Dendritic cell treated with granulocyte-macrophage colony-stimulating factor and Interleukin-4, amounts not matched to agents 40 ng/mL and 50 ng/mL, for 4 days (primary cell): Measurements from ENCODE around the gene FGFR2.
"Not testable (repeated sequence)": the region's sequence is repeated elsewhere in the genome, so short reads cannot be mapped to it uniquely, and the experiment has no call there.

ENCODE experiments used
- H3K27ac Mint-ChIP-seq: one replicate; pipeline ENCODE4 v1.8.0; 2022; ENCODE audit warnings: mild to moderate bottlenecking, mixed read lengths
- H3K27me3 Mint-ChIP-seq: one replicate; pipeline ENCODE4 v1.8.0; 2022; ENCODE audit warnings: mild to moderate bottlenecking, mixed read lengths
- H3K36me3 Mint-ChIP-seq: one replicate; pipeline ENCODE4 v1.8.0; 2022; ENCODE audit warnings: low read depth, mixed read lengths
- H3K4me1 Mint-ChIP-seq: one replicate; pipeline ENCODE4 v1.8.0; 2022; ENCODE audit warnings: low read depth, mixed read lengths
- H3K4me3 Mint-ChIP-seq: one replicate; pipeline ENCODE4 v1.8.0; 2022; ENCODE audit warnings: mild to moderate bottlenecking, moderate library complexity, mixed read lengths
- H3K9me3 Mint-ChIP-seq: one replicate; pipeline ENCODE4 v1.8.0; 2022; ENCODE audit warnings: mixed read lengths
- intact Hi-C: fragments of 100-400 bp; cut with micrococcal nuclease; formaldehyde crosslinking; loops from one replicate; pipeline ENCODE4 v1.15.0; 2022

FGFR2 gene

DNA sequence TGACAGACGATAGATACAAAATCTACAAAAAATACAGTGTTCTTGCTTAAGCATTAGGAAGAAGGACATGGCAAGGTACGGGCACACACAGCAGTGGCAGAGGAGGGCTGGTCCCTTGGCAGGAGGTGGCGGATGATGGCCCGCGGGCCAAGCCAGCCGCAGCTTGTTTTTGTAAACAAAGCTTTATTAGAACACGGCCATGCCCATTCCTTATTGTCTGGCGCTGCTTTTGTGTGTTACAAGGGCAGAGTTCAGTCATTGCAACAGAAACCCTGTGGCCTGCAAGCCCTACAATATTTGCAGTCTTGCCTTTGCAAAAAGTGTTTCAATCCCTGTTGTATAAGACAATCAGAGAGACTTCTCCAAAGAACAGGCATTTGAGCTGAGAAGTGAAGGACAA lies 30.7 kb downstream of the FGFR2 start:
- H3K36me3 Mint-ChIP-seq = no peaks in the 10 kb centered on the region
- H3K27me3 Mint-ChIP-seq = no peaks in the 10 kb centered on the region
- H3K9me3 Mint-ChIP-seq = no peaks in the 10 kb centered on the region
- H3K4me3 Mint-ChIP-seq = no peak overlapping the region
- no peak overlapping the region for H3K27ac Mint-ChIP-seq
- H3K4me1 Mint-ChIP-seq = no peaks in the 10 kb centered on the region
- intact Hi-C loops = no loop called here

DNA sequence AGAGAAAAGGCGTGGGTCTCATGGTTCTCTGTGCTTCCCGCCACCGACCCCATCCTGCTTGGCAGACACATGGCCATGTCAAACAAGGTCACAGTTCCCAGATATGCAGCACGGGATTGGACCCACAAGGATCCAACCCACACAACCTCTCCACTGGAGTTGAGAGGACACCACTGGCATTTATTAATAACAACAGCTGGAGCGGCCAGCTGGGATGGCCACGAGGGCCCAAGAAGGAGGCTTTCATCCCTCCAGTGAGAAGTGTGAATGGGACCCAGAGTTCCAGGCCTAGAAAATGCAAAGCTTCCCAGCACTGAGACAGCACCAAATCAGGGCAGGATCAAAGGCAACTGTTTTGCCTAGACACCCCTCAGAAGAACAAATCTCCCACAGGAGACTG lies 31.5 kb downstream of the FGFR2 start:
- intact Hi-C loops = no loop called here
- H3K4me1 Mint-ChIP-seq = no peaks in the 10 kb centered on the region
- H3K4me3 Mint-ChIP-seq = no peak overlapping the region
- no peaks in the 10 kb centered on the region for H3K27me3 Mint-ChIP-seq
- no peak overlapping the region for H3K27ac Mint-ChIP-seq
- no peaks in the 10 kb centered on the region for H3K36me3 Mint-ChIP-seq
- H3K9me3 Mint-ChIP-seq = no peaks in the 10 kb centered on the region

GRCh38 chr10:121559326-121560026 lies 38.8 kb downstream of the FGFR2 start:
- intact Hi-C loops = no loop called here
- no peak overlapping the region for H3K27ac Mint-ChIP-seq
- H3K4me1 Mint-ChIP-seq = no peaks in the 10 kb centered on the region
- no peaks in the 10 kb centered on the region for H3K27me3 Mint-ChIP-seq
- no peaks in the 10 kb centered on the region for H3K36me3 Mint-ChIP-seq
- H3K4me3 Mint-ChIP-seq = no peak overlapping the region
- H3K9me3 Mint-ChIP-seq = no peaks in the 10 kb centered on the region

GRCh38 chr10:121558238-121558637 lies 40.0 kb downstream of the FGFR2 start:
- H3K4me1 Mint-ChIP-seq = no peaks in the 10 kb centered on the region
- H3K4me3 Mint-ChIP-seq = no peak overlapping the region
- H3K27ac Mint-ChIP-seq = no peak overlapping the region
- intact Hi-C loops = no loop called here
- no peaks in the 10 kb centered on the region for H3K9me3 Mint-ChIP-seq
- H3K36me3 Mint-ChIP-seq = no peaks in the 10 kb centered on the region
- no peaks in the 10 kb centered on the region for H3K27me3 Mint-ChIP-seq

- no peaks in the 10 kb centered on the region for H3K36me3 Mint-ChIP-seq
- no peaks in the 10 kb centered on the region for H3K4me1 Mint-ChIP-seq
- intact Hi-C loops = no loop called here
- no peaks in the 10 kb centered on the region for H3K27me3 Mint-ChIP-seq
- H3K9me3 Mint-ChIP-seq = no peaks in the 10 kb centered on the region
- no peak overlapping the region for H3K27ac Mint-ChIP-seq
- no peak overlapping the region for H3K4me3 Mint-ChIP-seq
These were observed 41.2 kb downstream of the FGFR2 start for GRCh38 chr10:121556918-121557573.

- H3K36me3 Mint-ChIP-seq = no peaks in the 10 kb centered on the region
- intact Hi-C loops = no loop called here
- no peaks in the 10 kb centered on the region for H3K4me1 Mint-ChIP-seq
- H3K27me3 Mint-ChIP-seq = no peaks in the 10 kb centered on the region
- no peak overlapping the region for H3K27ac Mint-ChIP-seq
- no peak overlapping the region for H3K4me3 Mint-ChIP-seq
- H3K9me3 Mint-ChIP-seq = no peaks in the 10 kb centered on the region
These were observed 41.8 kb downstream of the FGFR2 start for GRCh38 chr10:121556455-121556854.

DNA sequence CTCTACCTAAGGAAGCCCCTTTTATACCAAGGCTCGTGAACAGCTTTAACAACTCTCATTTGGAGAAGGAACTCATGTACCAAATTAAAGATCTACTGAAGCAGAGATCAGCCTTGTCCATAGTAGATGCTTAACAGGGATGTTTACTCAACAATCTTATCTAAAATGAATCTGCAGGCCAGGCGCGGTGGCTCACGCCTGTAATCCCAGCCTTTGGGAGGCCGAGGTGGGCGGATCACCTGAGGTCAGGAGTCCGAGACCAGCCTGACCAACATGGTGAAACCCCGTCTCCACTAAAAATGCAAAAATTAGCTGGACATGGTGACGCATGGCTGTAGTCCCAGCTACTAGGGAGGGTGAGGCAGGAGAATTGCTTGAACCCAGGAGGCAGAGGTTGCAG lies 43.3 kb downstream of the FGFR2 start:
- H3K4me3 Mint-ChIP-seq, H3K27ac Mint-ChIP-seq, H3K4me1 Mint-ChIP-seq, H3K36me3 Mint-ChIP-seq, H3K27me3 Mint-ChIP-seq, intact Hi-C loops: not testable (repeated sequence)
- H3K9me3 Mint-ChIP-seq = peaks cover 10% of the 10 kb centered on the region

GRCh38 chr10:121553511-121554264 lies 44.6 kb downstream of the FGFR2 start:
- intact Hi-C loops = no loop called here
- Mint-ChIP-seq H3K4me1 (no peaks in the 10 kb centered on the region), H3K4me3 (no peak overlapping the region), H3K9me3 (peaks cover 22% of the 10 kb centered on the region), H3K27ac (no peak overlapping the region), H3K36me3 (no peaks in the 10 kb centered on the region), H3K27me3 (no peaks in the 10 kb centered on the region)

- H3K27me3 Mint-ChIP-seq = no peaks in the 10 kb centered on the region
- intact Hi-C loops = no loop called here
- H3K27ac Mint-ChIP-seq = no peak overlapping the region
- no peaks in the 10 kb centered on the region for H3K4me1 Mint-ChIP-seq
- H3K9me3 Mint-ChIP-seq = peaks cover 22% of the 10 kb centered on the region
- H3K36me3 Mint-ChIP-seq = no peaks in the 10 kb centered on the region
- no peak overlapping the region for H3K4me3 Mint-ChIP-seq
These were observed 45.5 kb downstream of the FGFR2 start for GRCh38 chr10:121552746-121553145.

- Mint-ChIP-seq H3K9me3 (peaks cover 22% of the 10 kb centered on the region), H3K27me3 (no peaks in the 10 kb centered on the region), H3K27ac (no peak overlapping the region), H3K36me3 (no peaks in the 10 kb centered on the region), H3K4me3 (no peak overlapping the region), H3K4me1 (no peaks in the 10 kb centered on the region)
- intact Hi-C loops = no loop called here
These were observed 46.9 kb downstream of the FGFR2 start for GRCh38 chr10:121551210-121551885.

GRCh38 chr10:121544301-121544869 lies 53.9 kb downstream of the FGFR2 start:
- Mint-ChIP-seq H3K4me3 (no peak overlapping the region), H3K4me1 (no peaks in the 10 kb centered on the region), H3K9me3 (peaks cover 6% of the 10 kb centered on the region), H3K27ac (no peak overlapping the region), H3K36me3 (no peaks in the 10 kb centered on the region), H3K27me3 (no peaks in the 10 kb centered on the region)
- intact Hi-C loops = no loop called here

- H3K27me3 Mint-ChIP-seq = no peaks in the 10 kb centered on the region
- intact Hi-C loops = no loop called here
- H3K36me3 Mint-ChIP-seq = no peaks in the 10 kb centered on the region
- no peak overlapping the region for H3K4me3 Mint-ChIP-seq
- no peak overlapping the region for H3K27ac Mint-ChIP-seq
- no peaks in the 10 kb centered on the region for H3K4me1 Mint-ChIP-seq
- no peaks in the 10 kb centered on the region for H3K9me3 Mint-ChIP-seq
These were observed 54.7 kb downstream of the FGFR2 start for GRCh38 chr10:121543545-121543944.

DNA sequence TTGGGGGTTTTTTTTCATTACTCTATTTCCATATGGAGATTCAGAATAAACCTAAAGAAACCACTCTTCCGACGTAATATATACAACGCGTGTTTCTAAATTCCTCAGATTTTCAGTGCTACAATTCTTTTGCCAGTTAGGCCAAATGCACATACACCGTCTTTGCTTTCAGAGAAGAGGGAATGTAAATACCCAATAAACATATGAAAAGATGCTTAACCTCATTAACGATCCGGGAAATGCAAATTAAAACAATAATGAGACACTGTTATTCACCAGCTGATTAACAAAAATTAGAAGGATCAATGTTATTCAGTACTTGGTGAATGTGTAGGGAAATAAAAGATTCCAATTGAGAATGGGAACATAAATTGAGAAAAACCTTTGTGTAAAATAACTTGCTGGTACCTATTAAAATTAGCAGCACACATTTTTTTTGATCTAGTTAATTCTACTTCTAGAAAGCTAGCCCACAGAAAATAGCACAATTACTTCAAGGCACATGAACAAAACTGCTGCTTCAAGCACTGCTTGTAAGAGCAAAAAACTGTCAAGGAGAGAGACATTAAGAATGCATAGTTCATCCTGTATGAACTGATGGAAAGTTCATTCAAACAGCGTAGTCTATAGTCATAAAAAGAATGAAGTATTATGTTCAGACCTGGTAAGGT lies 56.7 kb downstream of the FGFR2 start:
- Mint-ChIP-seq H3K27me3 (no peaks in the 10 kb centered on the region), H3K4me3 (no peak overlapping the region), H3K36me3 (no peaks in the 10 kb centered on the region), H3K4me1 (no peaks in the 10 kb centered on the region), H3K27ac (no peak overlapping the region), H3K9me3 (no peaks in the 10 kb centered on the region)
- intact Hi-C loops = no loop called here
